TTC549 (cell line): ENCODE data around the gene ACTN3.
"Not testable (repeated sequence)": the region's sequence is repeated elsewhere in the genome, so short reads cannot be mapped to it uniquely, and the experiment has no call there.

Experiments
- FAIRE-seq: peaks from 2 replicates; lab custom pipeline; 2012; peaks lifted over from hg19 to GRCh38; lab: Jason Lieb, UNC

ACTN3 gene

DNA sequence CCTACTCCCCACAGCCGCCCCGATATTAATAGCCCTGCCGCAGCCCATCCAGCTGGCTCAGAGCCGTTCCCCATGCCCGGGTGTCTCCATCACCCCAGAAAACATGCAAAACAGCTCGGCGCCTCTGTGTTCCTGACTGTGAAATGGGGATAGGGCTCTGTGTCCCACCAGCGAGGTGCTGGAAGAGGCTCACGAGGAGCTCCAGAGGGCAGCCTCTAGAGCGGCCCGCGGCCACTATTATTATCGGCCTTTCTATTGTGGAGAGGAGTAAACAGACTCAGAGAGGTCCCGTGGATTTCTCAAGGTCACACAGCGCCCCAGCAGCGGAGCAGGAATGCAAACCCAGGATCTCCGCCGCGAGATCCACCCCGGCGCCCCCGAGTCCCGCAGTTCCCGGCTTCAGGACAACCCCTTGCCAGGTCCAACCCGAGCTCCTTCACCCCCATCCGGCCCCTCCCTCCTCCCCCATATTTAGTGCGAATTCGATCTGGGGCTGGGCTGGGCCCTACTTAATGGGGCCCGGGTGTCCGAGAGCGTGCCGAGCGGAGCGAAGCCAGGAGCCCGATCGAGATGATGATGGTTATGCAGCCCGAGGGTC lies at the start of gene ACTN3:
TSS of gene ACTN3 (plus strand) at position 536 of the 598 bp plus-strand sequence. CDS start at position 571, 35 bp downstream.
- no peak for FAIRE-seq

- no peak for FAIRE-seq
Observed at GRCh38 chr11:66497206-66497605, 49.5 kb upstream of the ACTN3 start.

DNA sequence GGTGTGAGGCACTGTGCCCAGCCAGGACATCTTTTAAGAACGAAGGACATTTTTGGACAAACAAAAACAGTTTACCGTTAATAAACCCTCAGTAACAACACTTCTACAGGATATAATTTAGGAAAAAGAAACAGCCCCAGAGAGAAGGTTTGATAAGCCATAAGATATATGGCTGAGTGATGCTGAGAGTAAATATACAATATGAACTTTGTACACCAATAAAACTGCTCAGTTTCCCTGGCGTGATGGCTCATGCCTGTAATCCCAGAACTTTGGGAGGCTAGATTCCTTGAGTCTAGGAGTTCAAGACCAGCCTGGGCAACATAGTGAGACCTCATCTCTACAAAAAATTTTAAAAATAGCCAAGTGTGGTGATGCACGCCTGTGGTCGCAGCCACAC lies 48.2 kb upstream of the ACTN3 start:
- FAIRE-seq: no peak

- no peak for FAIRE-seq
Observed at GRCh38 chr11:66505276-66505816, 41.4 kb upstream of the ACTN3 start.

- FAIRE-seq: no peak
Observed at GRCh38 chr11:66509131-66509561, 37.6 kb upstream of the ACTN3 start.

- FAIRE-seq: no peak
Observed at GRCh38 chr11:66510271-66510989, 36.3 kb upstream of the ACTN3 start, which contains the start of gene BBS1. BBS1 (plus strand) TSS chr11:66510635; CDS start chr11:66510660, 25 bp downstream.

- FAIRE-seq: no peak
Observed at GRCh38 chr11:66510990-66511339, 35.7 kb upstream of the ACTN3 start.

GRCh38 chr11:66523611-66524010 lies 23.1 kb upstream of the ACTN3 start:
- FAIRE-seq: no peak

- FAIRE-seq: no peak
Observed at GRCh38 chr11:66524304-66525040, 22.2 kb upstream of the ACTN3 start.

- no peak for FAIRE-seq
Observed at GRCh38 chr11:66529069-66529468, 17.6 kb upstream of the ACTN3 start.

DNA sequence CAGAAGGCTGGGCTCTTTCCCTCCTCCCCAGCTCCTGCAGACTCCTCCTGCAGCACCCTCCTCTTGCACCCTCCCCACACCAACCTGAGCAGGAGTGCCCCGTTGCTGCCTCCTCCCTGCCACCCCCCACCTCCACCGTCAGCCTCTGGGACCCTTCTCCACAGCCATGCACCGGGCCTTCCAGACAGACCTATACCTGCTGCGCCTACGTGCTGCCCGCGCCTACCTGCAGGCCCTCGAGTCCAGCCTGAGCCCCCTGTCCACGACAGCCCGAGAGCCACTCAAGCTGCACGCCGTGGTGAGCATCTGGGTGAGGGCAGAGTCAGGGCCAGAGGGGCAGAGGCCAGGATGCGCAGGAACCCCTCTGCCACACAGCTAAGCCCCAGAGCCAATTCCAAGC lies 17.0 kb upstream of the ACTN3 start:
- FAIRE-seq: no peak

DNA sequence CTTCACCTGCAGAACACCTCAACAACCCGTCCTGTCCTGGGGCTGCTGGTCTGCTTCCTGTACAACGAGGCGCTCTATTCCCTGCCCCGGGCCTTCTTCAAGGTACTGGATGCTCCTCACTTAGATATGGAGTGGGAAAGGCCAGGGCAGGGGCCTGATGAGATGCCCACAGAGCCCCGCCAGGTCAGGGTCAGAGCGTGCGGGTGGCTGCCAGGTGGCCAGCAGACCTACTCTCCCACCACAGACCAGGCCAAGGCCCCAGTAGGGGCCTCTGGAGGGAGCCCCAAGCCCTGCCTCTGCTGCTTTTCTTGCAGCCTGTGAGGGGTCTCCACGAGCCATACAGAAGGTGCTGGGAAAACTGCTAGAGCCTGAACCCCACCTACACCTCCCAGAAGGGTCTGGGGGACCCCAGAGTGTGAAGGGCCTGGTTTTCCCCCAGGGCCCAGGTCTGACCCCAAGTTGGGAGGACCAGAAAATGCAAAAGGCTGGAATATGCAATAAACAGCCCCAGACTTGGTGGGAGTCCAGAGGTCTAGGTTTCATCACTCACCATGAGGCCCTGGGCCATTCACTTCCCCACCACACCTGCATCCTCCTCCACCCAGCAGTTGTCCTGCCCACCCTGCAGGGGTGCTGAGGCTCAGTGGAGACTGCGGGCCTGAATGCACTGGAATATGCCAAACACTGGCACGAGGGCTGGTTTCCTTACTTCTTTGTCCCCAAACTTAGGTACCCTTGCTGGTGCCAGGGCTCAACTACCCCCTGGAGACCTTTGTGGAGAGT lies 15.6 kb upstream of the ACTN3 start:
- FAIRE-seq: no peak

DNA sequence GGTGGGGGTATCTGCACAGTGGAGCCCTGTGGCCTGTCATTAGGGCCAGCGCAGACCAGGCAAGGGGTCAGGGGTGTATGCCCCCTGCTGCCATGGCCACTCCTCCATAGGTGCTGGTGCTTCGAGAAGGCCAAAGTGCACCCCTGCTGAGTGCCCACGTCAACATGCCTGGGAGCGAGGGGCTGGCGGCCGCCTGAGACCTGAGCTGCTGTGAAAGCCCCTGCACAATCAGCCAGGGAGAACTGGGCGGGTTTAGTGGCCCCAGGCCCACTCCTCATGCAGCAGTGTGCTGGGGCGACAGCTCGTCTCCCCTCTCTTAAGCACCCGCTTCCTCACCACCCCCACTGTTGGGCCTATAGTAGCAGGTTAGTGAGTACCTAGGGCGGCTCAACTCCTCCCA lies 14.9 kb upstream of the ACTN3 start:
- no peak for FAIRE-seq

- no peak for FAIRE-seq
Observed at GRCh38 chr11:66532784-66533183, 13.9 kb upstream of the ACTN3 start.

DNA sequence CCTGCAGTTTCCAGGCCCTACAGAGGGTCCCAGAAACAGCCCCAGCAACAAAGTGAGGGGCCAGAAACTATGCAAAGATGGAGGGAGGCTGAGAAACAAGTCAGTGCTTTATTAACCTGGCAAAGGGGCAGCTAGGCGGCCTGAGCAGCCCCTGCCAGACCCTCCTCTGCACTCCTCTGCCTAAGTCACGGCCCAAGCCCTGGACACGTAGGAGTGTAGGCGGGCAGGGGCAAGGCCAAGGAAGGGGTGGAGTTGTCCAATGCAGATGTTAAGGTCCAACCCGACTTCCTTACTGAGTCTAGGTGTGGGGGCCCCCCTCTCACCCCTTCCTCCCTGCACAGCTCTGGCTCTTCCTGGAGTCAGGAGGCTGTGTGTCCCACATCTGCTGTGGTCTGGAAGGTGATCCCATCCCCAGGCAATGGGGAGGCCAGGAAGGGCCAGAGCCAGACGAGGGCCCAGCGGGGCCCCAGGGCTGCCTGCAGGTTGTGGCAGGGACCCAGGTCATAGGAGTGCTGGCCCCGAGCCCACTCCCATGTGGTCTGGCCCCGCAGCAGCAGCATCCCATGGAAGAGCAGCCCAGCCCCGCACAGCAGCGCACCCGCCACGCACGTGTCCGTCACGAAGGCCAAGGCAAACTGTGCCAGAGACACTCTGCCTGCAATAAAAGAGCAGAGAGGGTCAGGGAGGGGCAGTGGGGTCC lies 7.4 kb upstream of the ACTN3 start:
- no peak for FAIRE-seq

DNA sequence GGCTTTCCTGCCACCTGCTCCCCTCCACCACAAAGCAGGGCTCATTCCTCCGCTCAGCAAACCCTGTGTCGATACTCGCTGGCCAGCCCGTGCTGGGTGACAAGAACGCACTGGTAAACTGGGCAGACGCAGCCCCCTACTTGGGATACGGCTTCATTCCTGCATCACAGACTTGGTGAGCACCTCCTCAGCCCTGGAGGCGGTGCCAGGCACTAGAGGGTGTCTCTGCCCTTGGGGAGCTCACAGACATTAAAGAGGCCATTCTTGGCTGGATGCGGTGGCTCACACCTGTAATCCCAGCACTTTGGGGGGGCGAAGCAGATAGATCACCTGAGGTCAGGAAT lies 6.9 kb upstream of the ACTN3 start:
- no peak for FAIRE-seq

- FAIRE-seq: not testable (repeated sequence)
Observed at GRCh38 chr11:66540598-66540997, 6.1 kb upstream of the ACTN3 start.

DNA sequence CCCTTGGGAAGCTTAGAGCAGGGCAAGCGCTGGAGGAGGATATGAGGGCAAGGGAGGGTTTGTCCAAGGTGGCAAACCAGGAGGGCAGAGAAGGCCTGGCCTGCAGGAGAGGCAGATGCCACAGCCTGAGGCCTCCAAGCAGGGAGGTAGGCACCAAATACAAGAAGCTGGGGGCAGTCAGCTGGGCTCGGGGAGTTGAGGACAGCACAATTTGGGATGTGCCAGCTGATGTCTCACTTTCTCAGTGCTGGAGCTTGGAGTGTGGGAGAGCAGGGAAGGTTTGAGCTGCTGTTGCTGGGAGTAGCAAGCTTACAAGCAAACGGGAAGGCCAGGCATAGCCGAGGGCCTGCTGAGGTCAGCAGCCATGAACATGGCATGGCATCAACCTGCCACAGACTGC lies 4.8 kb upstream of the ACTN3 start:
- no peak for FAIRE-seq

GRCh38 chr11:66542362-66542761 lies 4.3 kb upstream of the ACTN3 start:
- no peak for FAIRE-seq

- no peak for FAIRE-seq
Observed at GRCh38 chr11:66543263-66544107, 3.2 kb upstream of the ACTN3 start.

GRCh38 chr11:66544952-66545351 lies 1.8 kb upstream of the ACTN3 start:
- FAIRE-seq: not testable (repeated sequence)
